ENCODE results near the gene CHD2.

CHD2 gene

DNA sequence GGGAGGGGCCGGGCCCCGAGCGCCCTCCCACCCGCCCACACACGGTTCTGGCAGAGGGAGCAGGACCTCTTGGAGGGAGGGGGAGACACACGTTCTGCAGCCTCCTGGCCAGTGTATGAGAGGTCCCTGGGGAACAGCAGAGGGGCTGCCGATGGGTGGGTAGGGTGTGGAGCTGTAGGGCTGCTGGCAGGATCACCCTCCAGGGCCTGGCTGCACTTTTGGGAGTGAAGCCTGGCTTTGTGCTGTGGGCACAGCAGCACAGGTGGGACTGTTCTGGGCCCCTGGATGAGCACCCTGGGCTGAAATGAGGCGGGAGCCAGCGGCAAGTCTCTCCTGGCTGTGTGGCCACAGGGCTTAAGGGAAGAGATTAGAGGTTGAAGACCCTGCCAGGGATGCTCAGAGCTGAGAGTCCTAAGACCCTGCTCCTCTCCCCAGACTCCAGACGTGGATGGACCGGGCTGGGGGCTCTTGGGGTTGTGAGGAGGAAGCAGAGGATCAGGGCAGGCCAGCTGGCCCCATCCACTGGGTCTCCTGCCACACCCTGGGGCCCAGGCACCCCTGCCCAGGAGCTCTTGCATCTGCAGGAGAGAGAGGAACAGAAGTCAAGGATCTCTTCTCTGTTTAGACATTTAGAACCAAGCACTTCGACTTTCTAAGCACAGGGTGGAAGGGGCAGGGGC lies 143.6 kb downstream of the CHD2 start:
- H2BK120ac ChIP-seq (ENCODE audit: low read depth, low read length): no peak overlapping the region
- H3K18ac ChIP-seq (ENCODE audit: low read depth in 1 of 2, low read length in 2 of 2): no peak overlapping the region
- no peak overlapping the region for H3K14ac ChIP-seq (ENCODE audit: low read length in 2 of 2)
- DNase-seq: no peak
- no peak overlapping the region for H4K8ac ChIP-seq (ENCODE audit: low read length)
- no peaks in the 10 kb centered on the region for H3K4me1 ChIP-seq (ENCODE audit: control insufficient read depth, insufficient read depth, low read depth, low read length)
- WGBS: 66% methylated on average over 10 of the region's 12 CpGs
- no peak overlapping the region for H2BK5ac ChIP-seq (ENCODE audit: low read depth, low read length, poor library complexity, severe bottlenecking)
- H3K23ac ChIP-seq (ENCODE audit: low read length in 2 of 2): no peak overlapping the region
- H3K36me3 ChIP-seq (ENCODE audit: control insufficient read depth in 1 of 2, insufficient read depth in 2 of 2, low read depth in 1 of 2, low read length in 2 of 2): peaks cover 0 to 32% of the 10 kb centered on the region in 2 experiments
- H3K27ac ChIP-seq (ENCODE audit: low read length, poor library complexity, severe bottlenecking): no peak overlapping the region
- H3K9me3 ChIP-seq (ENCODE audit: control insufficient read depth, low read length): peaks cover 11% of the 10 kb centered on the region
- no peak overlapping the region for H3K4me3 ChIP-seq (ENCODE audit: insufficient read depth in 1 of 2, low read depth in 1 of 2, low read length in 2 of 2)
- no peak overlapping the region for H3K4ac ChIP-seq (ENCODE audit: low read depth in 1 of 2, low read length in 2 of 2)
- H3K9ac ChIP-seq (ENCODE audit: low read length): no peak overlapping the region
- H3K27me3 ChIP-seq (ENCODE audit: control insufficient read depth in 1 of 2, insufficient read depth in 1 of 2, low read length in 2 of 2): peaks cover 0 to 4% of the 10 kb centered on the region in 2 experiments
- no peak overlapping the region for H3K4me2 ChIP-seq (ENCODE audit: low read length, poor library complexity, severe bottlenecking)
- no peak overlapping the region for H2BK15ac ChIP-seq (ENCODE audit: low read depth, poor library complexity, severe bottlenecking)
- H2AFZ ChIP-seq (ENCODE audit: low read depth, low read length): no peak overlapping the region
- H4K91ac ChIP-seq (ENCODE audit: low read length): no peak overlapping the region
- no peaks in the 10 kb centered on the region for H3K79me1 ChIP-seq (replicated peaks; ENCODE audit: low read length, poor library complexity, severe bottlenecking)
- no peak overlapping the region for H2AK5ac ChIP-seq (ENCODE audit: low read length, severe bottlenecking)
- H2BK12ac ChIP-seq (ENCODE audit: low read length in 2 of 2): no peak overlapping the region

GRCh38 chr15:93044301-93045190 lies 144.4 kb downstream of the CHD2 start:
- H2AFZ ChIP-seq (ENCODE audit: low read depth, low read length): no peak overlapping the region
- no peak overlapping the region for H2BK5ac ChIP-seq (ENCODE audit: low read depth, low read length, poor library complexity, severe bottlenecking)
- no peak overlapping the region for H3K27ac ChIP-seq (ENCODE audit: low read length, poor library complexity, severe bottlenecking)
- peaks cover 0 to 38% of the 10 kb centered on the region in 2 experiments for H3K36me3 ChIP-seq (ENCODE audit: control insufficient read depth in 1 of 2, insufficient read depth in 2 of 2, low read depth in 1 of 2, low read length in 2 of 2)
- no peak overlapping the region for H2BK15ac ChIP-seq (ENCODE audit: low read depth, poor library complexity, severe bottlenecking)
- 89% methylated on average over 43 of the region's 46 CpGs for whole genome bisulfite sequencing
- H3K79me1 ChIP-seq (replicated peaks; ENCODE audit: low read length, poor library complexity, severe bottlenecking): no peaks in the 10 kb centered on the region
- no peak overlapping the region for H3K4me2 ChIP-seq (ENCODE audit: low read length, poor library complexity, severe bottlenecking)
- H3K4me3 ChIP-seq (ENCODE audit: insufficient read depth in 1 of 2, low read depth in 1 of 2, low read length in 2 of 2): no peak overlapping the region
- H3K18ac ChIP-seq (ENCODE audit: low read depth in 1 of 2, low read length in 2 of 2): no peak overlapping the region
- H3K4me1 ChIP-seq (ENCODE audit: control insufficient read depth, insufficient read depth, low read depth, low read length): no peaks in the 10 kb centered on the region
- no peak overlapping the region for H4K8ac ChIP-seq (ENCODE audit: low read length)
- no peak for DNase-seq
- H2BK12ac ChIP-seq (ENCODE audit: low read length in 2 of 2): no peak overlapping the region
- H2BK120ac ChIP-seq (ENCODE audit: low read depth, low read length): no peak overlapping the region
- no peak overlapping the region for H4K91ac ChIP-seq (ENCODE audit: low read length)
- H3K23ac ChIP-seq (ENCODE audit: low read length in 2 of 2): no peak overlapping the region
- H3K9me3 ChIP-seq (ENCODE audit: control insufficient read depth, low read length): peaks cover 11% of the 10 kb centered on the region
- H3K9ac ChIP-seq (ENCODE audit: low read length): no peak overlapping the region
- H3K4ac ChIP-seq (ENCODE audit: low read depth in 1 of 2, low read length in 2 of 2): no peak overlapping the region
- no peak overlapping the region for H2AK5ac ChIP-seq (ENCODE audit: low read length, severe bottlenecking)
- no peak overlapping the region for H3K14ac ChIP-seq (ENCODE audit: low read length in 2 of 2)
- no peaks in the 10 kb centered on the region for H3K27me3 ChIP-seq (ENCODE audit: control insufficient read depth in 1 of 2, insufficient read depth in 1 of 2, low read length in 2 of 2)

DNA sequence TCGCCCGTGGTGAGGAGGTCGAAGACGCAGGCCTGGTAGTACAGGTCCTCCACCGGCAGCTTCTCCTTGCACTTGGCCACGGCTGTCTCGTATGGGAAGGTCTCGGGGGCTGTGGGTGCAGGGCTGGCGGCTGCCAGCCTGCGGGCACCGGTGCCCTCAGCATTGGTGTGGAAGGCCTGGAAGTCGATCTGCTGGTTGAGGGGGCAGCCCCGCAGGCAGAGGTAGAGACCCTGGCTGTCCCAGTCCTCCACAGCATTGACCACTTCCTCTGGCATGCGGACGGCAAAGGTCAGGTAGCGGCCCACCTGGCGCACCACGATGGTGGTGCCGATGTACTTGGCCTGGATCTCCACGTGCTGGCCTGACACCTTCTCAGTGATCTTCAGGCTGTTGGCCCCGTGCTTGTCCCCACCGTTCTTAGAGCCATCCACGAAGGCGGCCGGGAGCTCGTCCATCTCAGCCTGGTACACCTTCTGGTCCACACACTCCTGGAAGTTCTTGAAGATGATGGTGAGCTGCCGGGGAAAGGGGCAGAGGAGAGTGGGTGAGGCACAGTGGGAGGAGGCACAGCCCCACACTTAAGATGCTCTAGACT lies 145.2 kb downstream of the CHD2 start:
- H4K91ac ChIP-seq (ENCODE audit: low read length): no peak overlapping the region
- H3K18ac ChIP-seq (ENCODE audit: low read depth in 1 of 2, low read length in 2 of 2): no peak overlapping the region
- H3K4me3 ChIP-seq (ENCODE audit: insufficient read depth in 1 of 2, low read depth in 1 of 2, low read length in 2 of 2): no peak overlapping the region
- H3K27me3 ChIP-seq (ENCODE audit: control insufficient read depth in 1 of 2, insufficient read depth in 1 of 2, low read length in 2 of 2): peaks cover 0 to 3% of the 10 kb centered on the region in 2 experiments
- no peak overlapping the region for H3K27ac ChIP-seq (ENCODE audit: low read length, poor library complexity, severe bottlenecking)
- H2BK120ac ChIP-seq (ENCODE audit: low read depth, low read length): no peak overlapping the region
- H2BK15ac ChIP-seq (ENCODE audit: low read depth, poor library complexity, severe bottlenecking): no peak overlapping the region
- H3K4me2 ChIP-seq (ENCODE audit: low read length, poor library complexity, severe bottlenecking): no peak overlapping the region
- no peak for DNase-seq
- no peak overlapping the region for H2AK5ac ChIP-seq (ENCODE audit: low read length, severe bottlenecking)
- no peak overlapping the region for H2BK12ac ChIP-seq (ENCODE audit: low read length in 2 of 2)
- no peak overlapping the region for H2AFZ ChIP-seq (ENCODE audit: low read depth, low read length)
- no peak overlapping the region for H3K23ac ChIP-seq (ENCODE audit: low read length in 2 of 2)
- peaks cover 11% of the 10 kb centered on the region for H3K9me3 ChIP-seq (ENCODE audit: control insufficient read depth, low read length)
- H2BK5ac ChIP-seq (ENCODE audit: low read depth, low read length, poor library complexity, severe bottlenecking): no peak overlapping the region
- H3K4ac ChIP-seq (ENCODE audit: low read depth in 1 of 2, low read length in 2 of 2): no peak overlapping the region
- H3K79me1 ChIP-seq (replicated peaks; ENCODE audit: low read length, poor library complexity, severe bottlenecking): no peaks in the 10 kb centered on the region
- WGBS: 93% methylated on average over 27 of the region's 27 CpGs
- H3K36me3 ChIP-seq (ENCODE audit: control insufficient read depth in 1 of 2, insufficient read depth in 2 of 2, low read depth in 1 of 2, low read length in 2 of 2): peaks cover 0 to 45% of the 10 kb centered on the region in 2 experiments
- H3K14ac ChIP-seq (ENCODE audit: low read length in 2 of 2): no peak overlapping the region
- no peak overlapping the region for H3K9ac ChIP-seq (ENCODE audit: low read length)
- no peak overlapping the region for H4K8ac ChIP-seq (ENCODE audit: low read length)
- no peaks in the 10 kb centered on the region for H3K4me1 ChIP-seq (ENCODE audit: control insufficient read depth, insufficient read depth, low read depth, low read length)

GRCh38 chr15:93046120-93046519 lies 146.0 kb downstream of the CHD2 start:
- no peak for DNase-seq
- Histone ChIP-seq H3K9me3 (ENCODE audit: control insufficient read depth, low read length) (peaks cover 11% of the 10 kb centered on the region), H2AK5ac (ENCODE audit: low read length, severe bottlenecking) (no peak overlapping the region), H2BK5ac (ENCODE audit: low read depth, low read length, poor library complexity, severe bottlenecking) (no peak overlapping the region), H3K23ac (ENCODE audit: low read length in 2 of 2) (no peak overlapping the region), H3K79me1 (replicated peaks; ENCODE audit: low read length, poor library complexity, severe bottlenecking) (no peaks in the 10 kb centered on the region), H3K4me3 (ENCODE audit: insufficient read depth in 1 of 2, low read depth in 1 of 2, low read length in 2 of 2) (no peak overlapping the region), H3K36me3 (ENCODE audit: control insufficient read depth in 1 of 2, insufficient read depth in 2 of 2, low read depth in 1 of 2, low read length in 2 of 2) (peaks cover 0 to 50% of the 10 kb centered on the region in 2 experiments), H2BK12ac (ENCODE audit: low read length in 2 of 2) (no peak overlapping the region), H3K27ac (ENCODE audit: low read length, poor library complexity, severe bottlenecking) (no peak overlapping the region), H3K4ac (ENCODE audit: low read depth in 1 of 2, low read length in 2 of 2) (no peak overlapping the region), H3K18ac (ENCODE audit: low read depth in 1 of 2, low read length in 2 of 2) (no peak overlapping the region), H4K91ac (ENCODE audit: low read length) (no peak overlapping the region), H3K14ac (ENCODE audit: low read length in 2 of 2) (no peak overlapping the region), H2BK120ac (ENCODE audit: low read depth, low read length) (no peak overlapping the region), H2BK15ac (ENCODE audit: low read depth, poor library complexity, severe bottlenecking) (no peak overlapping the region), H3K4me2 (ENCODE audit: low read length, poor library complexity, severe bottlenecking) (no peak overlapping the region), H3K4me1 (ENCODE audit: control insufficient read depth, insufficient read depth, low read depth, low read length) (peaks cover 2% of the 10 kb centered on the region), H3K27me3 (ENCODE audit: control insufficient read depth in 1 of 2, insufficient read depth in 1 of 2, low read length in 2 of 2) (peaks cover 0 to 6% of the 10 kb centered on the region in 2 experiments), H3K9ac (ENCODE audit: low read length) (no peak overlapping the region), H4K8ac (ENCODE audit: low read length) (no peak overlapping the region), H2AFZ (ENCODE audit: low read depth, low read length) (no peak overlapping the region)
- 90% methylated on average over 4 of the region's 4 CpGs for WGBS

Data from mesenchymal stem cell (in vitro differentiated cells and primary cell).